KMS-11 (cell line): ENCODE measurements around the gene SLC25A25.
"Not testable (repeated sequence)": the region's sequence is repeated elsewhere in the genome, so short reads cannot be mapped to it uniquely, and the experiment has no call there.

ENCODE experiments used
- H2AFZ ChIP-seq: fragments of 200-600 bp; sonication (generic); 2 replicates; pipeline ENCODE4 v1.6.1; 2016; ENCODE audit warnings: antibody characterized with exemption, mixed run types, low read depth
- H3K27ac ChIP-seq: fragments of 200-600 bp; sonication (generic); 2 replicates; pipeline ENCODE4 v1.6.1; 2016; ENCODE audit warnings: mild to moderate bottlenecking, mixed run types
- H3K27me3 ChIP-seq: fragments of 200-600 bp; sonication (generic); 2 replicates; pipeline ENCODE4 v1.6.1; 2017; ENCODE audit warnings: mild to moderate bottlenecking, low read depth, mixed run types, moderate library complexity; ENCODE audit not compliant: insufficient read depth
- H3K36me3 ChIP-seq: fragments of 200-600 bp; sonication (generic); 2 replicates; pipeline ENCODE4 v1.6.1; 2017; ENCODE audit warnings: mild to moderate bottlenecking, mixed run types; ENCODE audit not compliant: insufficient read depth
- H3K4me1 ChIP-seq: fragments of 200-600 bp; sonication (generic); 2 replicates; pipeline ENCODE4 v1.6.1; 2016; ENCODE audit warnings: mild to moderate bottlenecking, low read depth, mixed run types; ENCODE audit not compliant: poor library complexity, severe bottlenecking
- H3K4me2 ChIP-seq: fragments of 200-600 bp; sonication (generic); 2 replicates; pipeline ENCODE4 v1.7.0; 2016; ENCODE audit warnings: mild to moderate bottlenecking, mixed run types
- H3K4me3 ChIP-seq: fragments of 200-600 bp; sonication (generic); IDR thresholded peaks from 2 replicates; pipeline ENCODE4 v1.6.1; 2017; ENCODE audit warnings: low read depth, low read length, mixed read lengths; ENCODE audit not compliant: insufficient read depth
- H3K79me2 ChIP-seq: fragments of 200-600 bp; sonication (generic); 2 replicates; pipeline ENCODE4 v1.6.1; 2016; ENCODE audit warnings: low read depth, mixed run types; ENCODE audit not compliant: insufficient read depth
- H3K9ac ChIP-seq: fragments of 200-600 bp; sonication (generic); 2 replicates; pipeline ENCODE4 v1.6.1; 2016; ENCODE audit warnings: mild to moderate bottlenecking, mixed run types
- H4K20me1 ChIP-seq: fragments of 200-600 bp; sonication (generic); 2 replicates; pipeline ENCODE4 v1.6.1; 2016; ENCODE audit warnings: mild to moderate bottlenecking, mixed run types; ENCODE audit not compliant: insufficient read depth
- CTCF ChIP-seq: fragments of 200-600 bp; sonication (generic); conservative IDR thresholded peaks from 2 replicates; pipeline ENCODE4 v1.6.1; 2017; ENCODE audit warnings: low read depth, mild to moderate bottlenecking, antibody characterized with exemption, low read length, moderate library complexity, mixed read lengths

The SLC25A25 gene

GRCh38 chr9:128027705-128028104, 40.3 kb upstream of the SLC25A25 start:
- H3K4me3 ChIP-seq, result no peak overlapping the region
- H3K79me2 ChIP-seq, result no peaks in the 10 kb centered on the region
- no peak overlapping the region for H2AFZ ChIP-seq
- H3K36me3 ChIP-seq, result no peaks in the 10 kb centered on the region
- H3K27ac ChIP-seq, result no peak overlapping the region
- peaks cover 4% of the 10 kb centered on the region for H3K4me1 ChIP-seq
- no peaks in the 10 kb centered on the region for H3K27me3 ChIP-seq
- H3K9ac ChIP-seq, result no peak overlapping the region
- H4K20me1 ChIP-seq, result no peaks in the 10 kb centered on the region
- TF ChIP-seq CTCF, result no peak
- no peak overlapping the region for H3K4me2 ChIP-seq

- no peaks in the 10 kb centered on the region for H4K20me1 ChIP-seq
- H3K4me1 ChIP-seq, result peaks cover 26% of the 10 kb centered on the region
- H3K4me2 ChIP-seq, result no peak overlapping the region
- no peak overlapping the region for H3K9ac ChIP-seq
- no peaks in the 10 kb centered on the region for H3K79me2 ChIP-seq
- no peak overlapping the region for H3K4me3 ChIP-seq
- TF ChIP-seq CTCF, result no peak
- no peaks in the 10 kb centered on the region for H3K36me3 ChIP-seq
- no peaks in the 10 kb centered on the region for H3K27me3 ChIP-seq
- H3K27ac ChIP-seq, result no peak overlapping the region
- no peak overlapping the region for H2AFZ ChIP-seq
Measured at GRCh38 chr9:128033609-128034008, 34.4 kb upstream of the SLC25A25 start.

- TF ChIP-seq CTCF, result peak; percentile 88
- Histone ChIP-seq H4K20me1 (no peaks in the 10 kb centered on the region), H3K9ac (no peak overlapping the region), H2AFZ (peak overlapping the region; percentile 50; the same call in 1 of the 2 replicates), H3K27me3 (no peaks in the 10 kb centered on the region), H3K79me2 (no peaks in the 10 kb centered on the region), H3K36me3 (no peaks in the 10 kb centered on the region), H3K4me1 (peaks cover 26% of the 10 kb centered on the region), H3K27ac (no peak overlapping the region), H3K4me3 (no peak overlapping the region), H3K4me2 (0 out of 2 replicates have a peak overlapping the region, but pooled peaks have one; percentile 41)
Measured at GRCh38 chr9:128034821-128035652, 33.0 kb upstream of the SLC25A25 start.

GRCh38 chr9:128036522-128036921, 31.5 kb upstream of the SLC25A25 start:
- H3K27ac ChIP-seq, H3K4me2 ChIP-seq, H3K27me3 ChIP-seq, H4K20me1 ChIP-seq, H3K79me2 ChIP-seq, H3K9ac ChIP-seq, H3K36me3 ChIP-seq, H2AFZ ChIP-seq, H3K4me3 ChIP-seq: not testable (repeated sequence)
- H3K4me1 ChIP-seq, result peaks cover 26% of the 10 kb centered on the region

GRCh38 chr9:128040783-128041182, 27.2 kb upstream of the SLC25A25 start:
- H3K79me2 ChIP-seq, H3K4me3 ChIP-seq, H3K4me2 ChIP-seq, H3K9ac ChIP-seq, H3K27ac ChIP-seq, H3K4me1 ChIP-seq, H3K36me3 ChIP-seq, H4K20me1 ChIP-seq, H3K27me3 ChIP-seq, H2AFZ ChIP-seq: not testable (repeated sequence)
